HG02870 (cell line): ENCODE measurements around the gene GALNT9.
"Not testable (repeated sequence)": the region's sequence is repeated elsewhere in the genome, so short reads cannot be mapped to it uniquely, and the experiment has no call there.

Source experiments
- ATAC-seq: cut with Tn5 transposase; IDR thresholded peaks from one replicate; pipeline ENCODE4 v1.9.1; 2021; ENCODE audit warnings: mild to moderate bottlenecking, moderate library complexity; ENCODE audit not compliant: unreplicated experiment

GALNT9 gene

GRCh38 chr12:132204063-132204792, 125.2 kb downstream of the GALNT9 start:
- no peak for ATAC-seq

- ATAC-seq = no peak
These were observed 126.3 kb downstream of the GALNT9 start for GRCh38 chr12:132202929-132203721.

GRCh38 chr12:132201391-132202120, 127.8 kb downstream of the GALNT9 start:
- ATAC-seq = no peak

- ATAC-seq = no peak
These were observed 128.6 kb downstream of the GALNT9 start for GRCh38 chr12:132200800-132201199.

GRCh38 chr12:132199526-132200319, 129.7 kb downstream of the GALNT9 start:
- ATAC-seq = no peak

GRCh38 chr12:132199101-132199500, 130.3 kb downstream of the GALNT9 start:
- ATAC-seq = no peak

GRCh38 chr12:132197581-132198354, 131.6 kb downstream of the GALNT9 start:
- ATAC-seq = no peak

- no peak for ATAC-seq
These were observed 132.5 kb downstream of the GALNT9 start for GRCh38 chr12:132196873-132197390.

- no peak for ATAC-seq
These were observed 133.1 kb downstream of the GALNT9 start for GRCh38 chr12:132196038-132196872.

- not testable (repeated sequence) for ATAC-seq
These were observed 134.1 kb downstream of the GALNT9 start for GRCh38 chr12:132195242-132195641.

- no peak for ATAC-seq
These were observed 134.8 kb downstream of the GALNT9 start for GRCh38 chr12:132194556-132194955.

GRCh38 chr12:132194056-132194455, 135.3 kb downstream of the GALNT9 start:
- ATAC-seq = no peak

- no peak for ATAC-seq
These were observed 137.5 kb downstream of the GALNT9 start for GRCh38 chr12:132191715-132192553.

GRCh38 chr12:132190834-132191500, 138.4 kb downstream of the GALNT9 start:
- no peak for ATAC-seq

GRCh38 chr12:132190012-132190755, 139.2 kb downstream of the GALNT9 start:
- ATAC-seq = peak; percentile 17

GRCh38 chr12:132189378-132190011, 139.9 kb downstream of the GALNT9 start:
- peak; percentile 82 for ATAC-seq
